Heart right ventricle (tissue), 16 donors: ENCODE measurements around the gene MOB1A. TPM values are rescaled to one million over a fixed set of nuclear protein-coding genes. Genes with fewer than 3 reads are reported as not detected.

Experiments used
- ATAC-seq, 8 donors: fragments of 200-7000 bp; cut with Tn5 transposase; one replicate each; pipeline ENCODE4 v1.9.1; 2020; ENCODE audit warnings: mild to moderate bottlenecking in 8 of 8, moderate library complexity in 8 of 8, moderate number of reproducible peaks in 1 of 8
- DNase-seq, 2 donors: peaks; one replicate each; pipeline ENCODE4 v3.0.0-alpha.2; 2020
- H3K27ac ChIP-seq, 10 donors: fragments of 200-600 bp; sonication (generic) in 2 of 10; one replicate each; pipeline versions ENCODE4 v1.5.0 to v1.8.0; 2020 to 2022; ENCODE audit warnings: mild to moderate bottlenecking in 3 of 10
- H3K27me3 ChIP-seq, 7 donors: fragments of 200-600 bp; one replicate each; pipeline ENCODE4 v1.8.0; 2021 to 2022; ENCODE audit warnings: mild to moderate bottlenecking in 2 of 7
- H3K36me3 ChIP-seq, 9 donors: fragments of 200-600 bp; sonication (generic) in 1 of 9; one replicate each; pipeline versions ENCODE4 v1.5.0 to v1.8.0; 2020 to 2022; ENCODE audit warnings: mild to moderate bottlenecking in 2 of 9
- H3K4me1 ChIP-seq, 9 donors: fragments of 200-600 bp; sonication (generic) in 1 of 9; one replicate each; pipeline versions ENCODE4 v1.5.0 to v1.8.0; 2020 to 2022; ENCODE audit warnings: mild to moderate bottlenecking in 4 of 9
- H3K4me3 ChIP-seq, 10 donors: fragments of 200-600 bp; sonication (generic) in 2 of 10; one replicate each; pipeline versions ENCODE4 v1.5.0 to v1.8.0; 2020 to 2022; ENCODE audit warnings: mild to moderate bottlenecking in 7 of 10, moderate library complexity in 2 of 10
- H3K9me3 ChIP-seq, 11 donors: fragments of 200-600 bp in 10 of 11; sonication (generic) in 2 of 11; one replicate each; pipeline versions ENCODE4 v1.5.0 to v1.8.0; 2013 to 2022; ENCODE audit warnings: mild to moderate bottlenecking in 2 of 11, control low read depth in 1 of 11, moderate library complexity in 1 of 11
- CTCF ChIP-seq, 9 donors: fragments of 200-600 bp; sonication (generic) in 2 of 9; IDR thresholded peaks; one replicate each; pipeline versions ENCODE4 v1.5.0 to v1.8.0; 2021 to 2022; ENCODE audit warnings: antibody characterized with exemption in 9 of 9, mild to moderate bottlenecking in 5 of 9, moderate library complexity in 1 of 9
- WGBS, 2 donors: extraction: QIAGEN DNeasy Blood & Tissue Kit; methylation state at CpG; one replicate each; pipeline ENCODE4 v1.1.7; 2013; ENCODE audit warnings: inconsistent platforms in 1 of 2; 5-methylcytosine and 5-hydroxymethylcytosine counted together
- intact Hi-C, 10 donors: fragments of 100-400 bp; cut with DNase I; formaldehyde crosslinking; loops; one replicate each; pipeline versions ENCODE4 v1.11.1 to v1.14.2; 2022
- polyA plus RNA-seq, 2 donors: library from polyadenylated mRNA; stranded (reverse); fragments of 200-250 nt; gene quantifications; one replicate each; pipeline ENCODE4 v1.2.3, GENCODE V29; 2013
- total RNA-seq, 10 donors: library from RNA; stranded (reverse); fragmentation: NEBNext Ultra II Directional in 3 of 10; extraction: Animal tissue kit (Norgen Biotek cat#: 25700) in 3 of 10; gene quantifications; one replicate each; pipeline versions ENCODE4 v1.2.1 to v1.2.4, GENCODE V29; 2021 to 2023
- donor health status: Arrhythmogenic right ventricular cardiomyopathy.
- donor health status: ischemic (EF 13 %, LVEDD 7.1; RV severe dilation, severe dysfunction).
- donor health status: healthy with polysubstance abuse.
- donor health status: DM: no; HTN: yes; CAD: no.
- donor health status: DM: no; HTN: no; CAD: no.
- donor health status: ischemic (EF 25% LVEDD 6.9; RV normal size, moderate dysfunction).
- donor health status: ischemic (EF 25% LVEDD 5.7; RV mildly dilated, moderate dysfunction).
- donor health status: healthy.
- donor health status: DM: yes; HTN: yes; CAD: no.
- donor health status: Ischemic cardiomyopathy.
- donor health status: ischemic (EF 35%, LVEDD 5.7; RV mildly dilated, moderate dysfunction).
- donor health status: nonischemic (EF 11% LVEDD 7.7; RV severe dilation, severe dysfunction).
- donor health status: DM: yes; HTN: yes; CAD: no.
- donor health status: PGD.
- donor health status: ischemic (EF 29% LVEDD 5.4; RV normal size, mild dysfunction).
- donor health status: nonischemic (EF 23%, LVEDD 6.1; RV moderate dilation, normal function).

The MOB1A gene
- total and polyA plus RNA-seq, 12 donors = 14.2 to 75.0 (median 56.8) TPM

DNA sequence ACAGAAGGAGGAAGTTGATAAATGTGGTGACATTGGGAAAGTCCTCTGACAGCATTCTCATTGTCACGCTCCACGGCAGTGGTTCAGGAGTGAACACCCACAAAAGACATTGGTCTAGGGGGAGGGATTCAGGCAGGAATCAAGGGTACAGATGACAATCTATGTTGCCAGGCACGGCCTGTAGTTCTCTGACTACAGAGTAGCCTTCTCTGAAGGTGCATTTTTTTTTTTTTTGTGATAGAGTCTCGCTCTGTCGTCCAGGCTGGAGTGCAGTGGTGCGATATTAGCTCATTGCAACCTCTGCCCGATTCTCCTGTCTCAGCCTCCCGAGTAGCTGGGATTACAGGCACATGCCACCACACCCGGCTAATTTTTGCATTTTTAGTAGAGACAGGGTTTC lies 7.4 kb upstream of the MOB1A start:
- Histone ChIP-seq H3K4me1 (peaks cover 0 to 50% (median 0%) of the 10 kb centered on the region in 9 donors), H3K9me3 (no peaks in the 10 kb centered on the region), H3K36me3 (no peaks in the 10 kb centered on the region), H3K27ac (peak overlapping the region in 3 of 10 donors; percentile 23 to 93 (median 39)), H3K27me3 (no peaks in the 10 kb centered on the region), H3K4me3 (peak overlapping the region in 1 of 10 donors; percentile 26)
- ATAC-seq = peak in 7 of 8 donors; percentile 35 to 71 (median 60)
- 77 to 80% methylated on average over 9 of the region's 9 CpGs for WGBS, 2 donors
- intact Hi-C loops = no loop called here
- TF ChIP-seq CTCF (IDR thresholded peaks at IDR 0.05) = no peak
- DNase-seq = no peak

DNA sequence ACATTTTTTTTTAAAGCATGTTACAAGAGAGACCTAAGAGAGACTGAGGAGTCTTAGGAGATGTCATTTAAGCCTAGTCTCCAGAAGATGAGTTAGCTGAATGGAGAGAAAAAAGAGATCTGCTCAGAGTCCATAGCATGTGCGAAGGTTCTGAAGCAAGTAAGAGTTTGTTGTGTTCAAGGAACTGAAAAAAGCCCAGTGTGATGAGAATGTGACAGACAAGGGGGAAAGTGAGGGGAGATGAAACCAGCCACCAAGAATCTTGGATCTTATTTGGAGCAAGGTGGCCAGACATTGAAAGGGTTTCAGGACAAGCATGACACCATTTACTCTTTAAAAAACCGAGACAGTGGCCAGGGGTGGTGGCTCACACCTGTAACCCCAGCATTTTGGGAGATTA lies 5.2 kb upstream of the MOB1A start:
- WGBS, 2 donors = 79 to 94% methylated on average over 2 of the region's 2 CpGs
- Histone ChIP-seq H3K4me3 (no peak overlapping the region), H3K27ac (peak overlapping the region in 1 of 10 donors; percentile 47), H3K27me3 (no peaks in the 10 kb centered on the region), H3K4me1 (peaks cover 0 to 70% (median 3%) of the 10 kb centered on the region in 9 donors), H3K36me3 (no peaks in the 10 kb centered on the region), H3K9me3 (no peaks in the 10 kb centered on the region)
- no peak for ATAC-seq
- no peak for TF ChIP-seq CTCF (IDR thresholded peaks at IDR 0.05)
- no peak for DNase-seq
- intact Hi-C loops = no loop called here

- ATAC-seq (peak in 5 of 8 donors; percentile 7 to 14 (median 13)), DNase-seq (peak in 1 of 2 donors; percentile 42)
- Histone ChIP-seq H3K27me3 (no peaks in the 10 kb centered on the region), H3K27ac (peak overlapping the region in 2 of 10 donors; percentile 24 to 95), H3K36me3 (no peaks in the 10 kb centered on the region), H3K4me1 (peaks cover 3 to 60% (median 14%) of the 10 kb centered on the region in 9 donors), H3K4me3 (no peak overlapping the region), H3K9me3 (no peaks in the 10 kb centered on the region)
- 45 to 61% methylated on average over 7 of the region's 7 CpGs for WGBS, 2 donors
- no peak for TF ChIP-seq CTCF (IDR thresholded peaks at IDR 0.05)
- intact Hi-C loops = no loop called here
Observed at GRCh38 chr2:74181739-74182138, 3.1 kb upstream of the MOB1A start.

DNA sequence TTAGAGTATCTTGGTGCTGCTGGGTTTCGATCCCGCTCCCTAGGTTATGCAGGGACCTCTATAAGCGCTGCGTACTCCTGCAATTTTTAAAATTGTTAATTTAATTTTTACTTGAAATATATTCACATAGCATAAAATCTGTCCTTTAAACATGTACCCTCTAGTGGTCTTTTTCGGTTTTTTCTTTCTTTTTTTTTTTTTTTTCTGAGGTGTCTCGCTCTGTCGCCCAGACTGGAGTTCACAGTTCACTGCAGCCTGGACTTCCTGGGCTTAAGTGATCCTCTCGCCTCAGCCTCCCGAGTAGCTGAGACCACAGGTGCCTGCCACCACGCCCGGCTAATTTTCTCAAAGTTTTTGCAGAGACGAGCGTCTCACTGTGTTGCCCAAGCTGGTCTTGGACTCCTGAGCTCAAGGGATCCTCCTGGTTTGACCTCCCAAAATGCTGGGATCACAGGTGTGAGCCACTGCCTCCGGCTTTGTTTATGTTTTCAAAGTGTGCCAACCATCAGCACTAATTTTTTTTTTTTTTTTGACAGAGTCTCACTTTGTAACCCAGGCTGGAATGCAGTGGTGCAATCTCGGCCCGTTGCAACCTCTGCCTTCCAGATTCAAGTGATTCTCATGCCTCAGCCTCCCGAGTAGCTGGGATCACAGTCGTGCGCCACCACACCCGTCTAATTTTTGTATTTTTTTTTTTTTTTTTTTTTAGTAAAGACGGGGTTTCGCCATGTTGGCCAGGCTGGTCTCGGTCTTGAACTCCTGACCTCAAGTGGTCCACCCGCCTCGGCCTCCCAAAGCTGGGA lies 585 bp upstream of the MOB1A start:
- 55 to 56% methylated on average over 25 of the region's 25 CpGs for WGBS, 2 donors
- Histone ChIP-seq H3K4me3 (peak overlapping the region; percentile 75 to 95 (median 88)), H3K4me1 (peaks cover 3 to 69% (median 30%) of the 10 kb centered on the region in 9 donors), H3K27ac (peak overlapping the region in 8 of 10 donors; percentile 91 to 96 (median 94)), H3K27me3 (no peaks in the 10 kb centered on the region), H3K36me3 (no peaks in the 10 kb centered on the region), H3K9me3 (no peaks in the 10 kb centered on the region)
- ATAC-seq = peak in 5 of 8 donors; percentile 0 to 4 (median 2)
- peak in 7 of 9 donors; percentile 21 to 47 (median 34) for TF ChIP-seq CTCF (IDR thresholded peaks at IDR 0.05)
- intact Hi-C loops = loop anchor here in 1 of 10 donors (2.0 kb wide), 1 partner anchor 20 kb away; the partner anchor contains the start of gene MTHFD2
- no peak for DNase-seq
